HFF-Myc (cell line): ENCODE results near the gene HOXB6.

Source experiments
- DNase-seq: peaks from one replicate; pipeline ENCODE4 v3.0.0-alpha.2; 2011; ENCODE audit warnings: low read depth; ENCODE audit errors: extremely low read depth
- H3K4me3 ChIP-seq: replicated peaks from 2 replicates; pipeline ENCODE4 v1.5.1; 2011; ENCODE audit warnings: low read depth, mild to moderate bottlenecking, control low read depth, low read length
- CTCF ChIP-seq: IDR thresholded peaks from 2 replicates; pipeline ENCODE4 v1.5.1; 2012; ENCODE audit warnings: mild to moderate bottlenecking, low read depth, low read length, control low read depth; ENCODE audit errors: missing control alignments

Gene HOXB6

GRCh38 chr17:48640858-48641180, 36.0 kb upstream of the HOXB6 start:
- TF ChIP-seq CTCF, result no peak
- H3K4me3 ChIP-seq, result no peak overlapping the region
- no peak for DNase-seq

- TF ChIP-seq CTCF, result no peak
- no peak overlapping the region for H3K4me3 ChIP-seq
- no peak for DNase-seq
Measured at GRCh38 chr17:48639982-48640857, 35.4 kb upstream of the HOXB6 start.

- DNase-seq, result no peak
- H3K4me3 ChIP-seq, result no peak overlapping the region
- TF ChIP-seq CTCF, result no peak
Measured at GRCh38 chr17:48639136-48639535, 34.4 kb upstream of the HOXB6 start.

- no peak overlapping the region for H3K4me3 ChIP-seq
- no peak for TF ChIP-seq CTCF
- peak; percentile 6 for DNase-seq
Measured at GRCh38 chr17:48637323-48638260, 32.8 kb upstream of the HOXB6 start.

GRCh38 chr17:48636177-48637018, 31.6 kb upstream of the HOXB6 start:
- DNase-seq, result peak; percentile 33
- no peak overlapping the region for H3K4me3 ChIP-seq
- peak; percentile 63 for TF ChIP-seq CTCF

GRCh38 chr17:48634493-48635208, 29.9 kb upstream of the HOXB6 start:
- H3K4me3 ChIP-seq, result no peak overlapping the region
- DNase-seq, result no peak
- TF ChIP-seq CTCF, result no peak
